ENCODE measurements around the gene TMEM61.

- TF ChIP-seq CTCF (IDR thresholded peaks at IDR 0.05) (no peak), POLR2A (IDR thresholded peaks at IDR 0.05) (no peak)
Measured at GRCh38 chr1:55018395-55018794, 38.0 kb downstream of the TMEM61 start.
